HG03196 (cell line): ENCODE results near the gene EMX1.

ENCODE experiments used
- ATAC-seq: cut with Tn5 transposase; IDR thresholded peaks from one replicate; pipeline ENCODE4 v1.9.1; 2021; ENCODE audit not compliant: unreplicated experiment

EMX1 gene

GRCh38 chr2:72956050-72956395 lies 38.7 kb downstream of the EMX1 start:
- ATAC-seq: no peak

DNA sequence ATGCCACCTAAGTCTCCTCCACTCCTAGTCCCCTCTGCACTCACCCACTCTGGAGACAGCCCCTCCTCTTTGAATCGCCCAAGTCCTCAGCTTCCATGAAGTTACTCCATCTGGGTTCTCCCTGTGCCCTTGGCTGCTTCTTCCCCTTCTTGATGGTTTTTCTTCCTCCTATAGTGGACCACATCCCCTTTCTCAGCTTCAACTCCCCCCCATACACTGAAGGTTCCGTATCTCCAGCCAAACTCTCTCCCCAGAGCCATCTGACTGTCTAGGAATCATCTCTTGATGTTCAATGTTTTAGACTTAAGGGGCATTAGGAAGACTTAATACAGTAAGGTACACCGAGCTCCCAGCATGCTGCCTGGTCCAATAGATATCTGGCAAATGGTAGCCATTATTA lies 39.6 kb downstream of the EMX1 start:
- ATAC-seq: no peak

GRCh38 chr2:72958542-72959385 lies 41.4 kb downstream of the EMX1 start:
- ATAC-seq: no peak

DNA sequence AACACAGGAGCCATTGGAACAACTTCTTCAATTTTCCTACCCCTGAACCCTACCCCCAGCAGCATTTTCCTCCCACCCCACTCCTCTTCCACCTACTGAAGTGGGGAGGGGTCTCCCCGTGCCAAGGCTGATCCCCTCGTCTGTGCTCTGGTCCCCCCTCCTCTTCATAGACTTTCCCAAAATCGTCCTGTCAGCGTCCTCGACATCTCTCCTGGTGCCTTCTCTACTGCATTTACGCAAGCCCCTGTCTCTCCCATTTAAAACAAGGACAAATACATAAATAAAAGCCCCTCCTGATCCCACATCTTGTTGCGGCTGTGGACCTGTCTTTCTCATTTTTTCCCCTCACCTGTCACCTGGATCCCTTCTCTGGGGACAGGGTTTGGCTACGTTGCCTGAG lies 42.2 kb downstream of the EMX1 start:
- ATAC-seq: no peak

GRCh38 chr2:72959995-72960981 lies 43.0 kb downstream of the EMX1 start:
- ATAC-seq: no peak

- no peak for ATAC-seq
These were observed 43.9 kb downstream of the EMX1 start for GRCh38 chr2:72961036-72961720.

GRCh38 chr2:72961853-72962468 lies 44.6 kb downstream of the EMX1 start:
- ATAC-seq: no peak

DNA sequence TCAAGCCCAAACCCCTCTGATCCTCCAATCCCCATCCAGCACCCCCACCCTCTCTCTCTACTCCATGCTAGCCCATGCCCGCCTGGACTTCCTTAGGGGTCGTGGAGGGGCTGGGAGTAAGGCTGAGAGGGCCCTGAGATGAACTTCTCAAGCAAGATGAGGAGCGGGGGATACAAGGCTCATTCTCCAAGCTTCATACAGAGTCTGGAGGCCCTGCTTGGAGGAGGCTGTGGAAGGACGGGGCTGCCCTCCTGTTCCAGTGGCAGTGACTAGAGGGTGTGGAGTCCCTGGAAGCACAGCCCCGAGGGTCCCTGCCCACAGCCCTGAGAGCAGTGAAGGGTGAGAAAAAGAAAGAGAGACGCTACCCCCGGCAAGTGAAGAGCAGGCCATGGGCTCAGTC lies 45.6 kb downstream of the EMX1 start:
- no peak for ATAC-seq

DNA sequence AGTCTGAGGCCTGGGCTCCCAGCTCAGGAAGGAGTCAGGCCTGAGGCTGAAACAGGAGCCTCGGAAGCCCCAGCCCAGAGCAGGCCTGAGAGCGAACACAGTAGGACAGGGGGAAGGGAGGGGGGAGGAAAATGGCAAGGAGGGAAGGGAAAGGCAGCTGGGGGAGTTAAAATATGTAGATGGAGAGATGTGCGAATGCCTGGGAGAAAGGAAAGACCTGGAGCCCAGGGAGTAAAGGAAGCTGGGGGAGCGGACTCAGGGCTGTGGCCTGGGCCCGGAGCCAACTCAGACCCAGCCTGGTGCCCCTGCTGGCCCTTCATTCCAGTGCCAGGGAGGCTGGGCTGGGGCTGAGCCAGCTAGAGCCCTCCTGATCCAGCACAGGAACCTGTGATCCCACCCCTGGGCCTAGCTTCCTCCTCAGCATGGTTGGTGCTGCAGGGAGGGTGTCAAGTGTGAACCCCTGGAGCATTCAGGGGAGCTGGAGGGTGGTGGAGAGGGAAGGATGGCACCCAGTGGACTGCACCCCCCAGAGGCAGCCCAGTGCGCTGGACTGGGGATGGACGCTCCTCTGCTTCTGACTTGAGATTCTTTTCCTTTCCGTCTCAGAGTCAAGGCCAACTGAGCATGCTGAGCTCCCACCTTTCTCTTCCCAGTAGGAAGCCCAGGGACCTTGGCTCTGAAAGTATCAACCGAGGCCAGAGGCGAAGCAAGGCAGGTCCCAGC lies 46.3 kb downstream of the EMX1 start:
- ATAC-seq: no peak

DNA sequence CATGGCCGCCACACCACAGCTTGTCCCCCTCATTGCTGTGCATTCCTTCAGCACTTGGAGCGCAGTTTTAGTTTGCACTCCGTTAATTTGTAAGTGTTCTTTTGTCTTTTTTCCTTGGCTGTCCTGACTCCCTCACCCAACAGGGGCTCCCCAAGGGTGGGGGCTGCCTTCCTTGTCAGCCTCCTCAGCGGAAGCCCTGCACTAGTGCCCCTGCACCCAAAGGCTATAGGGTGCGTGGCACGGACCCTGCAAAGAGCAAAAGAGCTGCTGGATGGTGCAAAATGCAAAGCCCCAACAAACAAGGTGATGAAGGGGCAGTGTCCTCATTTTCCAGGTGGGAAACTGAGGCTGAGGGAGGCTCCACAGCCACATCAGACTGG lies 46.8 kb downstream of the EMX1 start:
- ATAC-seq: no peak

- no peak for ATAC-seq
These were observed 47.7 kb downstream of the EMX1 start for GRCh38 chr2:72965016-72965415.

DNA sequence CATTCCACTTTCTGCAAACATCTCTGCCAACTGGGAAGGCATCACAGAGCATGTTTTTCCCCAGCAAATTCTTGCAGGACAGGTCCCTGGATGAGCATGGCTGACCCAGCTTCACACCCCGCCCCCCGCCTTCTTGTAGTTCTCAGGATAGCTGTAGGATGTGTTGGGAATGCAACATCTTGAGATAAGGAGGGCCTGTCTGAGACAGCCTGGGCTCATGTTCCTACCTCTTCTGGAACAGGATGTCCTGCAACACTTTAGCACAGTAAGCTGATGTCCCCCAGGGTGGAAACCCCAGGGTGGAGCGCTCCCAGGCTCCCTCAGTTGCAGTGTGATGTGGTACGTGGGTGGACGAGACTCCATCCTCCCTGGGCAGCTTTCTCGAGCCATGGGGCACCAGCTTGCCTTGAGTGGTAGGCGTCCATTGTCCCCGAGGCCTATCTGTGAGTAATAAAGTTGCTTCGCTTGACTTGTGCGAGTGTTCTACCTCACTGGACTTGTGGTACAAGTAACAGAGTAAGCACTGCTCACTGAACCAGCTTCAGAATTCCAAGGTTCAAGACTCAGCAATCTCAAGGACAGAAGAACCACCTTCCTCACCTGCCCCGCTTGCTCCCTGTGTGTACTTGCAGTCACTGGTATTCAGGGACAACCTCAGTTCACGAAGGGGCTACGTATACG lies 48.6 kb downstream of the EMX1 start:
- ATAC-seq: no peak

- ATAC-seq: no peak
These were observed 51.0 kb downstream of the EMX1 start for GRCh38 chr2:72968286-72968685.

DNA sequence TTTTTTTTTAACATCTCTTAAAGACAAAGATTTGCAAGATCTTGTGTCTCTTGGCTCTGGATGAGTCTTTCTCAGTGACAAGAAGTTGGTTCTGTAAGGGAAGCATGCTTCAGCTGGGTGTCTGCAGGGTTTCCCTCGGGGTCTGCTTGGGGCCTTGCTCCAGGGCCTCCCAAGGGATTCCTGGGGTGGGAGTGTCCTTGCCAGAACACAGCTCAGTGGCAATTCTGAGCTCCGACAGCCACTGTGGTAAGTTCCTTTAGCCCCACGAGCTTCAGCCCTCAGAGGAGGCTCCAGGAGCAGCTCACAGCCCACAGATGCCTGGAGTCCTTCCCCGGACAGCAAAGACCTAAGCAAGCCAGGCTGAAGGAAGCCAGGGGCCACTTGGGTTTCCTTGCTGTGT lies 52.4 kb downstream of the EMX1 start:
- no peak for ATAC-seq

GRCh38 chr2:72971036-72971435 lies 53.7 kb downstream of the EMX1 start:
- ATAC-seq: no peak

GRCh38 chr2:72972352-72973136 lies 55.2 kb downstream of the EMX1 start:
- ATAC-seq: no peak

DNA sequence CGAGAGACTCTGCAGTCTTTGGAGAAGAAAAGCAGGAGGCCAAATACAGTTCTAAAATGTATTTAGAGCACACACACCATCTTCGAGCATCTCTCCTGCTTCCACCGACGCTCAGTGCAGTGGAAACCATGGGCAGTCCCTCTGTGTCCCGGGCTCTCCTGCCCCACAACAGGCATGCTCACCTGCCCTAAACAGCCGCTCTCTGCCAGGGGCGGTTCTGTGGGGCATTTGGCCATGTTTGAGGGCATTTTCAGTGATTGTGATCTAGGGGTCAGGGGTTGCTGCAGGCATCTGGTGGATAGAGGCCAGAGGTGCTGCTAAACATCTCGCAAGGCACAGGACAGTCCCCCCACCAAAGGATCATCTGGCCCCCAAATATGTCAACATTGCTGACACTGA lies 55.8 kb downstream of the EMX1 start:
- no peak for ATAC-seq

DNA sequence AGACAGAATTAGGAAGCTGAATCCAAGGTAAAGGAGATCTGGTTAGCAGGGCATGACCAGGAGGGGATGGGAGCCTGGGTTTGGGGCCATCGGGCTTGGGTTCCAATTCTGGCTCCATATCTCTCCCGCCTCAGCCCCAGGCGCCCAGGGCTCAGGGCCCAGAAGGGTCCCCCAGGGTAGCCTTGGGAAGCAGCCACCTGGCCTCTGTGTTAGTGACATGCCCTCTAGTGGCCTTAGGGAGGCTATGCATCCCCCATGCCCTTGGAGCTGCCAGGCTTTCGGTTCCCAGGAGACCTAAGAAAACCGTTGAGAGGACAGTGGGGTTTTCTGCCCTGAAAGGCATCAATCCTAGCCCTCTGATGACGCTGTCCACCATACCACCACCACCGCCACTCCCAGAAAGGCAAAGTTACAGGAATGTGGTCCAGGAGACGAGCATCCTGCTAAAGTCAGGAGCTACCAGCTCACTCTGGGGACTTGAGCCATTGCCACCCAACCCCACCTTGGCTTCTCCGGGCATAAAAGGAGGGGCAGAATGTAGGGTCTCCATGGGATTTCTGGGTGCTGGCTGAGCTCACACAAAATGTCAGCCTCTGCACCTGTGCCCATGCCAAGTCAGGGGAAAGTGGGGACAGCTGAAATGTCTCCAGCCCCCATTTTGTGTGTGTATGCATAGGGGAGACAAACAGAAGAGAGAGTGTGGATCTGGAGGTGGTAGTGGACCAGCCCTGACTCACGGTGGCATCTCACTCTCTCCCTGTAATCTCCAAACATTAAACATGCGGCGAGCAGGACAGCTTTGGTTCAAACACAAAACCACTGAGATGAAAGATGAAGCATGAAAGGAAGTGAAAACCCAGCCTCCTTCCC lies 56.5 kb downstream of the EMX1 start:
- ATAC-seq: peak; percentile 78
